ENCODE data around the gene ZCCHC18. TPM values are rescaled to one million over a fixed set of nuclear protein-coding genes. Genes with fewer than 3 reads are reported as not detected.

Gene ZCCHC18
- total RNA-seq, 1 experiment from 2014 or later = 5.8 TPM

DNA sequence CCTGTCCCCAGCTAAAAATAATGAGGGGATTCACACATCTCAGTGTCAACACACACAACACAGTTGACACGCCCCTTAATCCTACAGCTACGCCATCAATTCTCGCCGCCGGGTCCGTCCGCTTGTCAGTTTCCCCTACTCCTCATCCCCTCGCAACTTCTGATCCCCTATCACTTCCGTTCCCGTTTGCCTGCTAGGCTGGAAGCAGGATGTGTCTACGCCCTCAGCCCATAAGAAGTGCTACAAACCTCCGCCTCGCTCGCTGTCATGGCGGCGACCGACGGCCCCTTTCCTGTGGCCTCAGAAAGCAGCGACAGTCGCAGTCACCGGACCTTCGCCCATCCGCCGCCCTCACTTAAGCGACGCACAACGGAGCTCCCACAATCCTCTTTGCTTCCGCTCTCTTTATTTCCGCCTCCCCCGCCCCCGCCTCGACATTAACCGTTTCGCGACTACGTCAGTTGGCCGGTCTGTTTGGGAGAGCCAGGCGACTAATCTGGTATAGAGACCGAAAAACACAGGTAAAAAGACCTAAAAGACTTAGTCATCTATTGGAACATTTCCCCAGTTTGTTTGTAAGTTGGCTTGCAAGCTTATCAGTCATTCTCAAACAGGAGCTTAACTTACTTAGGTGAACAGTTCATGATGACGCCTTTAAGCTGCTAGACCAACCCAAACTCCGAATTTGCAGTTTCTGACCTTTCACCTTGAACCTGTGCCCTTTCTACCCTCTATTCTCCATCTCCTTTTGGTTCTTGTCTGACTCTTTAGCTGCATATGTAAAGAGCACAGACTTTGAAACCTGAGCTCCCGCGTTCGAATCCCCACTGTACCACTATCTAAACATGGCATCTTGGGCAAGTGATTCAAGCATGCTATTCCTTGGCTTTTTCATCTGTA lies 44.6 kb downstream of the ZCCHC18 start, which contains the start of gene SLC25A53:
Gene SLC25A53 (minus strand): TSS at position 380 of the 900 bp plus-strand sequence. CDS start 51,752 bp downstream, outside the sequence.
- peak within 1 kb of the TSS; percentile 98 for H3K4me3 ChIP-seq (ENCODE audit: low read length)
- peaks cover 24% of the 10 kb centered on the region for H3K79me2 ChIP-seq (ENCODE audit: low read length)
- H3K9me2 ChIP-seq (replicated peaks; ENCODE audit: low read length) = no peaks in the 10 kb centered on the region
- no peaks in the 10 kb centered on the region for H3K36me3 ChIP-seq (ENCODE audit: low read depth, low read length)
- ChIA-PET CTCF (no interaction called here), POLR2A (ENCODE audit: unreplicated experiment) (interaction anchor here (0.6 to 0.7 kb wide), 3 partner anchors 16 to 617 kb away, joined by 3 read pairs; no protein-coding TSS in a partner anchor)
- peak within 1 kb of the TSS; percentile 91 for H2AFZ ChIP-seq (ENCODE audit: low read length)
- H3K4me2 ChIP-seq (ENCODE audit: low read length) = peak within 1 kb of the TSS; percentile 93
- intact Hi-C loops (cut with micrococcal nuclease) = loop anchor here (1.0 kb wide), 1 partner anchor 9 kb away; the partner anchor contains the start of gene FAM199X
- no peaks in the 10 kb centered on the region for H3K9me3 ChIP-seq (ENCODE audit: low read length)
- H3K27me3 ChIP-seq (ENCODE audit: low read length) = no peaks in the 10 kb centered on the region
- TSS peak; percentile 88 for BruUV-seq (replicated peaks)
- peak; percentile 76 for DNase-seq
- H3K4me1 ChIP-seq (ENCODE audit: insufficient read depth, low read length) = no peaks in the 10 kb centered on the region; the same call in 1 of the 2 replicates
- peak within 1 kb of the TSS; percentile 87 for H3K27ac ChIP-seq (ENCODE audit: low read length)
- TF ChIP-seq, protein P1, sequence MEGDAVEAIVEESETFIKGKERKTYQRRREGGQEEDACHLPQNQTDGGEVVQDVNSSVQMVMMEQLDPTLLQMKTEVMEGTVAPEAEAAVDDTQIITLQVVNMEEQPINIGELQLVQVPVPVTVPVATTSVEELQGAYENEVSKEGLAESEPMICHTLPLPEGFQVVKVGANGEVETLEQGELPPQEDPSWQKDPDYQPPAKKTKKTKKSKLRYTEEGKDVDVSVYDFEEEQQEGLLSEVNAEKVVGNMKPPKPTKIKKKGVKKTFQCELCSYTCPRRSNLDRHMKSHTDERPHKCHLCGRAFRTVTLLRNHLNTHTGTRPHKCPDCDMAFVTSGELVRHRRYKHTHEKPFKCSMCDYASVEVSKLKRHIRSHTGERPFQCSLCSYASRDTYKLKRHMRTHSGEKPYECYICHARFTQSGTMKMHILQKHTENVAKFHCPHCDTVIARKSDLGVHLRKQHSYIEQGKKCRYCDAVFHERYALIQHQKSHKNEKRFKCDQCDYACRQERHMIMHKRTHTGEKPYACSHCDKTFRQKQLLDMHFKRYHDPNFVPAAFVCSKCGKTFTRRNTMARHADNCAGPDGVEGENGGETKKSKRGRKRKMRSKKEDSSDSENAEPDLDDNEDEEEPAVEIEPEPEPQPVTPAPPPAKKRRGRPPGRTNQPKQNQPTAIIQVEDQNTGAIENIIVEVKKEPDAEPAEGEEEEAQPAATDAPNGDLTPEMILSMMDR (conservative IDR thresholded peaks at IDR 0.05; ENCODE audit: low read depth, low read length) = no peak
- TF ChIP-seq EZH2phosphoT487 (IDR thresholded peaks at IDR 0.05; ENCODE audit: borderline replicate concordance, low read length) (no peak), EZH2 (IDR thresholded peaks at IDR 0.05; ENCODE audit: low read length, unreplicated experiment) (no peak)
- no peaks in the 10 kb centered on the region for H4K20me1 ChIP-seq (ENCODE audit: low read length)
- H3F3A ChIP-seq (ENCODE audit: low read length, unreplicated experiment) = no peaks in the 10 kb centered on the region
- peak within 1 kb of the TSS; percentile 90 for H3K9ac ChIP-seq (ENCODE audit: low read length)
- ATAC-seq = peak; percentile 92

Other genes starting within 250 kb of the ZCCHC18 start
- 3.1 and 7.7 TPM in 2 replicates for gene TMSB15B, start 149.9 kb upstream of the ZCCHC18 start, total RNA-seq (2014; rRNA removed)
- gene H2BW1, start 98.8 kb upstream of the ZCCHC18 start, total RNA-seq (2014; rRNA removed) = not detected in 2 replicates
- gene H2BW2, start 72.6 kb upstream of the ZCCHC18 start, total RNA-seq (2014; rRNA removed) = not detected in 2 replicates
- 3.5 and 4.6 TPM in 2 replicates for gene TMSB15C, start 36.3 kb upstream of the ZCCHC18 start, total RNA-seq (2014; rRNA removed)
- 6.6 and 12.4 TPM in 2 replicates for gene SLC25A53, start 44.5 kb downstream of the ZCCHC18 start, total RNA-seq (2014; rRNA removed)
- 25.9 and 26.0 TPM in 2 replicates for gene FAM199X, start 53.9 kb downstream of the ZCCHC18 start, total RNA-seq (2014; rRNA removed)
- gene ESX1, start 142.4 kb downstream of the ZCCHC18 start, total RNA-seq (2014; rRNA removed) = not detected in 2 replicates

Data from PC-3 (cell line).